Omental fat pad (tissue), 4 donors: ENCODE data around the gene CDKN1A. TPM values are rescaled to one million over a fixed set of nuclear protein-coding genes. Genes with fewer than 3 reads are reported as not detected.
"Not testable (repeated sequence)": the region's sequence is repeated elsewhere in the genome, so short reads cannot be mapped to it uniquely, and the experiment has no call there.

Source experiments
- ATAC-seq: fragments of 150-250 bp; one replicate; pipeline ENCODE4 v1.9.1; 2016; ENCODE audit warnings: mild to moderate bottlenecking, moderate library complexity; ENCODE audit not compliant: low FRiP score
- DNase-seq: peaks from one replicate; pipeline ENCODE4 v3.0.0-alpha.2; 2019; ENCODE audit warnings: low spot score
- total RNA-seq, 4 donors: library from RNA; depleted of rRNA; stranded (reverse); fragments of >200 nt; gene quantifications; one replicate each; pipeline ENCODE4 v1.1.0, GENCODE V29; 2016
- TF ChIP-seq, protein P1 (sequence below), 3 donors: fragments of 450-650 bp; IDR thresholded peaks; one replicate each; pipeline ENCODE4 v1.5.1; 2016 to 2017; ENCODE audit warnings: antibody characterized with exemption in 3 of 3, mild to moderate bottlenecking in 3 of 3, moderate library complexity in 2 of 3

Gene CDKN1A
- total RNA-seq, 4 donors from 2014 or later: 126 to 611 (median 261) TPM

DNA sequence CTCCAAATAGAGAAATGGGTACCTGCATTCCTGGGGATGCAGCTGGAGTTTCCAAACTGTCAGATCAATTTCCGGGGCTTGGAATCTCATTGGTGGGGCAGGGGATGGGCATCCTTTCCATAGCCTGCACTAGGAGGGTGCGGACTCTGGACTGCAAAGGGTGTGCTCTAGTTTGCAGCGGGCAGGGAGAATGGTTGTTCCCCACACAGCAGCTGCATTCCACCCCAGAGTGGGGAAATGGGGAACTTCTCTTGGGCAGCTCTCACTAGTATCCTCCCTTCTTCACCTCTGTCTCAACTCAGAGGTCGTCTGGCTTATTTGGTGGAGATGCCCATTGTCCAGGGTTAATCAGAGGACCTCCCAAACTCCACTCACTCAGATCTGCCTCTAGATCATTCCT, 34.5 kb upstream of the CDKN1A start:
- DNase-seq (no peak), ATAC-seq (no peak)
- TF ChIP-seq, protein P1, sequence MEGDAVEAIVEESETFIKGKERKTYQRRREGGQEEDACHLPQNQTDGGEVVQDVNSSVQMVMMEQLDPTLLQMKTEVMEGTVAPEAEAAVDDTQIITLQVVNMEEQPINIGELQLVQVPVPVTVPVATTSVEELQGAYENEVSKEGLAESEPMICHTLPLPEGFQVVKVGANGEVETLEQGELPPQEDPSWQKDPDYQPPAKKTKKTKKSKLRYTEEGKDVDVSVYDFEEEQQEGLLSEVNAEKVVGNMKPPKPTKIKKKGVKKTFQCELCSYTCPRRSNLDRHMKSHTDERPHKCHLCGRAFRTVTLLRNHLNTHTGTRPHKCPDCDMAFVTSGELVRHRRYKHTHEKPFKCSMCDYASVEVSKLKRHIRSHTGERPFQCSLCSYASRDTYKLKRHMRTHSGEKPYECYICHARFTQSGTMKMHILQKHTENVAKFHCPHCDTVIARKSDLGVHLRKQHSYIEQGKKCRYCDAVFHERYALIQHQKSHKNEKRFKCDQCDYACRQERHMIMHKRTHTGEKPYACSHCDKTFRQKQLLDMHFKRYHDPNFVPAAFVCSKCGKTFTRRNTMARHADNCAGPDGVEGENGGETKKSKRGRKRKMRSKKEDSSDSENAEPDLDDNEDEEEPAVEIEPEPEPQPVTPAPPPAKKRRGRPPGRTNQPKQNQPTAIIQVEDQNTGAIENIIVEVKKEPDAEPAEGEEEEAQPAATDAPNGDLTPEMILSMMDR (IDR thresholded peaks at IDR 0.05): no peak

DNA sequence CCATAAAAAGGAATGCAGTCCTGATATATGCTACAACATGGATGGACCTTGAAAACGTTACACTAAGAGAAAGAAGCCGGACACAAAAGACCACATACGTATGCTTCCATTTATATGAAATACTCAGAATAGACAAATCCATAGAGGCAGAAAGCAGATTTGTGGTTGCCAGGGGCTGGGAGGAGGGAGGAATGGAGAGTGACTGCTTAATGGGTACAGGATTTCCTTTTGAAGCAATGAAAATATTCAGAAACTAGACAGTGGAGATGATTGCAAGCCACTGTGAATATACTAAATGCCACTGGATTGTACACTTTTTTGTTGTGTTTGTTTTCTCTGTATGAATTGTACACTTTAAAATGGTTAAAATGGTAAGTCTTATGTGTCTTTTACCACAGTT, 29.4 kb upstream of the CDKN1A start:
- ATAC-seq (no peak), DNase-seq (no peak)
- TF ChIP-seq, protein P1 (IDR thresholded peaks at IDR 0.05): no peak

DNA sequence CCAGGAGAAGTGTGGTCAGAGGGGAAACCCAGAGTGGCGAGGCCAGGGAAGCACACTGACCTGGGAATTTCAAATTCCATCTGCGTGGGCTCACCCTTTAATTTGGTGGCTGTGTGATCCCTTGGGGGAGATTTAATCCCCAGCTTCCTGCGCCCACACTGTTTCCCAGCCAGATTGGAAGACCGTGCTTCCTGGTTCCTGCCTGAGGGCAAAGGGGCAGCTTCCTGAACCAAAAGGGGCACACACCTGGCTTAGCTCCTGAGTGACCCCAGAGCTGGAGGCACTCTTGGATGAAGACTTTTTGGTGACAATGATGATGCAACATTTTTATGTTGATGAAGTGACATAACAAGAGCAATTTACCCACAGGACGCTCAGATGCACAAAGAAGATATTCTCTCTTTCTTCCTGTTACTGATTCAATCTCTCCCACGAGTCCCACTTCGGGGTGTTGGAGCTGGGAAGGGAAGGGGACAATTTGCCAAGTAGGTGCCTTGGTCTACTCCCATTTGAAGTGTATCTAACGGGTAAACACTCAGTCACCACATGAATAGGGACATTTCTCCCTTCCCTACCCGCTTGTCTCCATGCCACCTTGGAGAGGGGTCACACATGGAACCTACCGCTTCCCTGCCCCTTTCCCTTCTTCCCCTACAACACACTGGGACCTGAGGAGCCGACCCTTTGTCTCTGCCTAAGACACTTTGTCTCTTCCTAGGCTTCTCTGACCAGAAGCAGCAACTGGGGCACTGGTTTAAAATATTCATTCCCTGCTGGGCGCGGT, 28.6 kb upstream of the CDKN1A start:
- ATAC-seq (no peak), DNase-seq (no peak)
- TF ChIP-seq, protein P1 (IDR thresholded peaks at IDR 0.05): no peak

DNA sequence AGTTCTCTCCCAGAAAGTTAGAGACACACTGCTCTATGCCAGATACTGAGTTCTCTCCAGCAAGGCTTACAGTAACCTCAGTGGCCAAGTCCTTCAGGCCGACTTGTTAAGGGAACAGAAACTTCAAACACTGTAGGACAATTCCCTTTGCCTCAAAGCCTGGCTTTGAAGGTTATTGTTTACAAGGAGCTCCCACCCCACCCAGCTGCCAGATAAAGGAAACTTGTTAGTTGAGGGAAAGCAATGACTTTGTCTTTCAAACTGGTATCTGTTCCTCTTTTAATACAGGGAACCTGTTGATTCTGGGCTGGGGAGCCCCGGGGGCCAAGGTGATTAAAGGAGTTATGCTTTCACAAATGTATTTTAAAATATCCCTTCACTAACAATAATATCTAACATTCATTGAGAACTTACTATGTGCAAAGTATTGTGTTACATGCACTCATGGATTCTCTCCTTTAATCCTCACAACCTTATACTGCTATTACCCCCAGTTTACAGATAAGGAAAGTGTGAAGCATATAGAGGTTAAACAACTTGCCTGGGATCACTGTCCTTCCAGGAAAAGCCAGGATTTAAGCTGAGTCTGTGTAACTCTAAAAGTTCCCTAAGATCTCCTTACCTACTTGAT, 27.6 kb upstream of the CDKN1A start:
- ATAC-seq (no peak), DNase-seq (no peak)
- TF ChIP-seq, protein P1 (IDR thresholded peaks at IDR 0.05): no peak

DNA sequence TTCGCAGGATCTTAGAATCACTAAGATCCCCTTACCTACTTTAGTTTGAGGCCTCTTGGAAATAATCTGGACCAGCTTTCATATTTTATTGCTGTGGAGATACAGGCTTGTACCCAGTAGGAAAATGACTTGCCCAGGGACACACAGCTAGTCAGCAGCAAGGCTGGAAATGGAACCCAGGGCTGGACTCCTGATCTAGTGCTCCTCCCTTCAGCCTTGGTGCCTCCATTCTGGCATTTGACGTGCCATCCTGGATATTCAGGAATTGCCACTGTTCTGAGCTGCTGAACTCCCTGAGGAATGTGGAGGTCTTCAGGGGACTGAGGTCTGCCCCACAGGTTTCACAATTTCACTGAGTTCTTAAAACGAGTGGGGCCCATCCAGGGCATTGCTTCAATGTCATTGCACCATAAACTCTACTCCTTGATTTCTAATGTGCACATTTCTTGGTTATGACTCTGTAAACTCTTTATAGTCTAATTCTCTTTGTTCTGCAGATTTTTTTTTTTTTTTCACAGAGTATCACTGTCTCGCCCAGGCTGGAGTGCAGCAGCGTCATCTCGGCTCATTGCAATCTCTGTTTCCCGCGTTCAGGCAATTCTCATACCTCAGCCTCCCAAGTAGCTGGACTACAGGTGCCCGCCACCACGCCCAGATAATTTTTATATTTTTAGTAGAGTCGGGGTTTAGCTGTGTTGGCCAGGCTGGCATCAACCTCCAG, 26.7 kb upstream of the CDKN1A start:
- TF ChIP-seq, protein P1 (IDR thresholded peaks at IDR 0.05): no peak
- ATAC-seq: no peak
- DNase-seq: no peak

DNA sequence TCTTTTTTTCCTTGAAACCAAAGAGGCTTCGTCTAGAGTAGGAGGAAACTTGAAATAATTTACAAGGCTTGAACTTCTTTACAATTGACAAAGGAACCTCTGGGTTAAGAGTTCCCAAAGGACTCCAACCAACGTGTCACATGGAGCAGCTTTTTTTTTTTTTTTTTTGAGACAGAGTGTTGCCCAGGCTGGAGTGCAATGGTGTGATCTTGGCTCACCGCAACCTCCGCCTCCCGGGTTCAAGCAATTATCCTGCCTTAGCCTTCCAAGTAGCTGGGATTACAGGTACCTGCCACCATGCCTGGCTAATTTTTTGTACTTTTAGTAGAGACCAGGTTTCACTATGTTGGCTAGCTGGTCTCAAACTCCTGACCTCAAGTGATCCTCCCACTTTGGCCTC, 24.0 kb upstream of the CDKN1A start:
- not testable (repeated sequence) for DNase-seq, ATAC-seq

DNA sequence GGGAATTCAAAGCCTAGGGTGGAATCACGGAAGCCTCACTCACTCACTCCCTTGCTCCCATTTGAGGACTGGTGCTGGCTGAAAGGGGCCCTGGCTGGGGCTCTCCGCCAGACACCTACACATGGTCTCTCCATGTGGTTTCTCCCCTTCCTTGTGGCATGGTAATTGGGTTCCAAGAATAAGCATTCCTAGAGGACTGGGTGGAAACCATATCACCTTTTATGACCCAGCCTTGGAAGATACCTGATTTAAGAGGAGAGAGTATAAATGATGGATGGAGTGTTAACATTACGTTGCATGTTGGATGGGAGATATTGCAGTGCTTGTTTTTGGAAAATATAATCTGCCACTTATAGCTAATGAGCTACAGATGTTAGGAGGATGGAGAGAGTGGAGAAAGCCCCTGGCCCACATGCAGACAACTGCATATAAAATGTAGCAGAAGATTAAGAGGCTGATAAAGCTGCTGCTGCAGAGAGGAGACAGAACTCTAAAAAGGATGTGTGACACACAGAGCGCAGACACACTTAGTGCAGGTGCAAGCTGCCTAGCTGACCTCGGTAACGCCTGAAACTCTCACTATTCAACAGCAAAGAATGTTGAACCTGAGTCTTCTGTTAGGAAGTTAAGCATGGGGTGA, 23.3 kb upstream of the CDKN1A start:
- ATAC-seq: no peak
- DNase-seq: no peak
- TF ChIP-seq, protein P1 (IDR thresholded peaks at IDR 0.05): no peak
